IMR-90 (cell line): ENCODE data around the gene WLS.

Experiments
- BHLHE40 ChIP-seq: fragments of 150-350 bp; IDR thresholded peaks from 2 replicates; pipeline ENCODE4 v1.6.1; 2016; ENCODE audit warnings: mild to moderate bottlenecking, low read depth, low read length
- CEBPB ChIP-seq: IDR thresholded peaks from 2 replicates; pipeline ENCODE4 v1.6.1; 2012; ENCODE audit warnings: low read depth, low read length, improper control_type of control experiment
- CHD1 ChIP-seq: IDR thresholded peaks from 2 replicates; pipeline ENCODE4 v1.6.1; 2012; ENCODE audit warnings: low read depth, low read length, improper control_type of control experiment
- MAZ ChIP-seq: IDR thresholded peaks from 2 replicates; pipeline ENCODE4 v1.6.1; 2012; ENCODE audit warnings: low read depth, mild to moderate bottlenecking, low read length, improper control_type of control experiment, moderate library complexity, borderline replicate concordance
- POLR2A ChIP-seq: IDR thresholded peaks from 2 replicates; pipeline ENCODE4 v1.6.1; 2012; ENCODE audit warnings: mild to moderate bottlenecking, low read depth, low read length
- RFX5 ChIP-seq: IDR thresholded peaks from 2 replicates; pipeline ENCODE4 v1.8.0; 2012; ENCODE audit warnings: low read depth, mild to moderate bottlenecking, low read length, moderate library complexity
- SMC3 ChIP-seq: fragments of 150-350 bp; IDR thresholded peaks from 2 replicates; pipeline ENCODE4 v1.6.1; 2016; ENCODE audit warnings: low read depth, mild to moderate bottlenecking, antibody characterized with exemption, low read length, moderate library complexity
- TF ChIP-seq, protein P1 (sequence below): conservative IDR thresholded peaks from 2 replicates; pipeline ENCODE4 v1.5.1; 2012; ENCODE audit warnings: mild to moderate bottlenecking, low read depth, low read length, improper control_type of control experiment

DNA sequence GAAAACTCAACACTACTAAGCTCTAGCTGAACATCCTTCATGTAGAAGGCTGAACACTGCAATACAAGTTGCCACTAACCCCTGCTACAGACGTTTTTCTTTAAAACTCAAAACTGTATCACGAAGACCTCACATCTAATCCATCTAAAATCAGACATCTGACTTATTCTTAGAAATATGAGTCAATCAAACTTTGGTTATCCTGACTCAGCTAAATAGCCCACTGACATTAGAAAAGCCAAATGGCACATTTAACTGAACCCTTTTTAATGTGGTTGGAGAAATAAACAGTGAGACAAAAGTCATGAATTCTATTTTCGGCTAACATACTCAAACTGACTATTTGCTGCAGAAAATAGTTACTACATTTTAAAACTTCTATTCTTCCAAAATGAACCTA is 35.6 kb downstream of the WLS start:
- TF ChIP-seq MAZ (no peak), RFX5 (no peak), BHLHE40 (no peak), POLR2A (no peak), CEBPB (no peak), SMC3 (no peak), CHD1 (no peak)
- TF ChIP-seq, protein P1, sequence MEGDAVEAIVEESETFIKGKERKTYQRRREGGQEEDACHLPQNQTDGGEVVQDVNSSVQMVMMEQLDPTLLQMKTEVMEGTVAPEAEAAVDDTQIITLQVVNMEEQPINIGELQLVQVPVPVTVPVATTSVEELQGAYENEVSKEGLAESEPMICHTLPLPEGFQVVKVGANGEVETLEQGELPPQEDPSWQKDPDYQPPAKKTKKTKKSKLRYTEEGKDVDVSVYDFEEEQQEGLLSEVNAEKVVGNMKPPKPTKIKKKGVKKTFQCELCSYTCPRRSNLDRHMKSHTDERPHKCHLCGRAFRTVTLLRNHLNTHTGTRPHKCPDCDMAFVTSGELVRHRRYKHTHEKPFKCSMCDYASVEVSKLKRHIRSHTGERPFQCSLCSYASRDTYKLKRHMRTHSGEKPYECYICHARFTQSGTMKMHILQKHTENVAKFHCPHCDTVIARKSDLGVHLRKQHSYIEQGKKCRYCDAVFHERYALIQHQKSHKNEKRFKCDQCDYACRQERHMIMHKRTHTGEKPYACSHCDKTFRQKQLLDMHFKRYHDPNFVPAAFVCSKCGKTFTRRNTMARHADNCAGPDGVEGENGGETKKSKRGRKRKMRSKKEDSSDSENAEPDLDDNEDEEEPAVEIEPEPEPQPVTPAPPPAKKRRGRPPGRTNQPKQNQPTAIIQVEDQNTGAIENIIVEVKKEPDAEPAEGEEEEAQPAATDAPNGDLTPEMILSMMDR: no peak
